Osteocyte (in vitro differentiated cells): ENCODE measurements around the gene LUC7L. TPM values are rescaled to one million over a fixed set of nuclear protein-coding genes. Genes with fewer than 3 reads are reported as not detected.
A peak's percentile ranks its signal among the peaks of the same experiment; 100 is the strongest.

Experiments used
- DNase-seq: peaks from one replicate; pipeline ENCODE4 v3.0.0; 2021; ENCODE audit warnings: mixed read lengths; ENCODE audit not compliant: unreplicated experiment; ENCODE audit errors: extremely low spot score
- H3K27ac Mint-ChIP-seq: one replicate; pipeline ENCODE4 v1.8.0; 2021; ENCODE audit warnings: mild to moderate bottlenecking, mixed read lengths; ENCODE audit not compliant: unreplicated experiment
- H3K27me3 Mint-ChIP-seq: one replicate; pipeline ENCODE4 v1.8.0; 2021; ENCODE audit warnings: mixed read lengths; ENCODE audit not compliant: unreplicated experiment
- H3K36me3 Mint-ChIP-seq: one replicate; pipeline ENCODE4 v1.8.0; 2021; ENCODE audit warnings: mixed read lengths; ENCODE audit not compliant: unreplicated experiment
- H3K4me1 Mint-ChIP-seq: one replicate; pipeline ENCODE4 v1.8.0; 2021; ENCODE audit warnings: mixed read lengths; ENCODE audit not compliant: unreplicated experiment
- H3K4me3 Mint-ChIP-seq: one replicate; pipeline ENCODE4 v1.8.0; 2021; ENCODE audit warnings: mild to moderate bottlenecking, moderate library complexity, mixed read lengths; ENCODE audit not compliant: unreplicated experiment
- H3K9me3 Mint-ChIP-seq: one replicate; pipeline ENCODE4 v1.8.0; 2021; ENCODE audit warnings: mixed read lengths; ENCODE audit not compliant: unreplicated experiment
- total RNA-seq: library from RNA; stranded (reverse); gene quantifications from 2 replicates; pipeline ENCODE4 v1.2.1, GENCODE V29; 2021
- TF ChIP-seq, protein P1 (sequence below): fragments of 200-600 bp; sonication (generic); IDR thresholded peaks from 2 replicates; pipeline ENCODE4 v1.5.0; 2021; ENCODE audit warnings: antibody characterized with exemption, mild to moderate bottlenecking, moderate library complexity

LUC7L gene
- total RNA-seq, 1 donor from 2014 or later, result 104 TPM

DNA sequence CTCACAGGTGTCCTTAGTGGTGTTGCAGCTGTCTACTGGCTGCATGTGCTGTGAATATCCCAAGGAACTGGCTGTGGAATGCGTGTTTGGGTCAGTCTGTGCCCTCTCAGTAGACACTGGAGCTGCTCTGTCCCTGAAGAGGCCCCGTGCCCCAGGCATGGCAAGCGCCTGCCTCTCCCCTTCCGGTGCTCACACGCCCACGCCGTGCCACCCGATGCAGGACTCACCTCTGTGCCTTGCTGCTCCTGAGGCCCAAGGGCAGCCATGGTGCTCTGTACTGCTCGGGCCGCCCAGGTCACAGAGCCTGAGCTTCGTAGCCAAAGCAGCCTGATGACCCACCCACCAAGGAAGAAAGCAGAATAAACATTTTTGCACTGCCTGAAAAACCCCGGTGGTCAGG is 36.5 kb upstream of the LUC7L start:
- Mint-ChIP-seq H3K4me1 (peaks cover 2% of the 10 kb centered on the region), H3K36me3 (peaks cover 9% of the 10 kb centered on the region), H3K27ac (no peak overlapping the region), H3K27me3 (no peaks in the 10 kb centered on the region), H3K4me3 (no peak overlapping the region), H3K9me3 (no peaks in the 10 kb centered on the region)
- no peak for DNase-seq
- TF ChIP-seq, protein P1, sequence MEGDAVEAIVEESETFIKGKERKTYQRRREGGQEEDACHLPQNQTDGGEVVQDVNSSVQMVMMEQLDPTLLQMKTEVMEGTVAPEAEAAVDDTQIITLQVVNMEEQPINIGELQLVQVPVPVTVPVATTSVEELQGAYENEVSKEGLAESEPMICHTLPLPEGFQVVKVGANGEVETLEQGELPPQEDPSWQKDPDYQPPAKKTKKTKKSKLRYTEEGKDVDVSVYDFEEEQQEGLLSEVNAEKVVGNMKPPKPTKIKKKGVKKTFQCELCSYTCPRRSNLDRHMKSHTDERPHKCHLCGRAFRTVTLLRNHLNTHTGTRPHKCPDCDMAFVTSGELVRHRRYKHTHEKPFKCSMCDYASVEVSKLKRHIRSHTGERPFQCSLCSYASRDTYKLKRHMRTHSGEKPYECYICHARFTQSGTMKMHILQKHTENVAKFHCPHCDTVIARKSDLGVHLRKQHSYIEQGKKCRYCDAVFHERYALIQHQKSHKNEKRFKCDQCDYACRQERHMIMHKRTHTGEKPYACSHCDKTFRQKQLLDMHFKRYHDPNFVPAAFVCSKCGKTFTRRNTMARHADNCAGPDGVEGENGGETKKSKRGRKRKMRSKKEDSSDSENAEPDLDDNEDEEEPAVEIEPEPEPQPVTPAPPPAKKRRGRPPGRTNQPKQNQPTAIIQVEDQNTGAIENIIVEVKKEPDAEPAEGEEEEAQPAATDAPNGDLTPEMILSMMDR, result no peak

DNA sequence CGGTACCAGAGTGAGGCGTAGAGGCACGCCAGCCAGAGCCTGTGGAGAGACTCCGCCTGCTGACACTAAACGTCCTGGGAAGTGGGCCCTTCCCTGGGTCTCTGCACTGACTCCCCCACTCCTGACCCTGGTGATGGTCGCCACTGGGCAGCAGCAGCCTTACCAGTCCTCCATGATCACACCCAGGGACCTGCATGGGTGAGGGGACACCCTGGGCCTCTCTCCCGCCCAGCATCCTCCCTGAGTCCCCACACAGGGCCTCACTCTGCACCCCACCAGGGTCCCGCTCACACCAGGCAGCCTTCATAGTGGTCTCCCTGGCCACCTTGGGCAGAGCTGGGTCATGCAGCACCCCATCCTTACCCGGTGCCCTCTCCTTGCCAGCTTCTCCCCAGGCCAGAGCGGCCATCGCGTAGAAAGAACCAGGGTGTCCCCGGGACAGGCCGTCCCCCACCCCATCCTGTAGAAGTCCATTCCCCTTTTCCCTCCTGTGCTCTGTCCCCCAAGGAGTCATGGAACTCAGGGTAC is 35.8 kb upstream of the LUC7L start:
- H3K4me3 Mint-ChIP-seq, result no peak overlapping the region
- no peak for DNase-seq
- H3K36me3 Mint-ChIP-seq, result peaks cover 13% of the 10 kb centered on the region
- TF ChIP-seq, protein P1, result no peak
- H3K27me3 Mint-ChIP-seq, result no peaks in the 10 kb centered on the region
- no peak overlapping the region for H3K27ac Mint-ChIP-seq
- H3K4me1 Mint-ChIP-seq, result peaks cover 2% of the 10 kb centered on the region
- H3K9me3 Mint-ChIP-seq, result no peaks in the 10 kb centered on the region

DNA sequence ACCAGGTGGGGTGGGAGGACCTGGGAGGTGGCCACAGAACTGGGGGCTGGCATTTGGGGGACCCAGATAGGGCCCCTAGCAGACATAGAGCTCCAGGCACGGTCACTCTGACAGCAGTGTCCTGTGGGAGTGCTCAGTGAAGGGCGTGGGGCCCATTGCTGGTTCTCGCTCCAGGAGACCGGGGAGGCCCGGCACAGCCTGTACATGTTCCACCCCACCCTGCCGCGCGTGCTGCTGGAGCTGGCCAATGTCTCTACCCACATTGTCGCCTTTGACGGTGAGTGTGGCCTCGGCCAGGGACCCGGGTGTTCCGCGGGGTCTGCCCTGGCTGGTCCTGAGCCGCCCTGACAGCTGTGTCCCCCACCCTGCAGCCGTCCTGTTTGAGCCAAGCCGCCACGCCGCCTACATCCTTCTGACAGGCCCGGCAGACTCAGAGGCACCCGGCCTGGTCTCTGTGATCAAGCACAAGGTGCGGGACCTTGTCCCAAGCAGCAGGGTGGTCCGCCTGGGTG is 35.2 kb upstream of the LUC7L start:
- TF ChIP-seq, protein P1, result no peak
- H3K9me3 Mint-ChIP-seq, result no peaks in the 10 kb centered on the region
- no peaks in the 10 kb centered on the region for H3K27me3 Mint-ChIP-seq
- peaks cover 14% of the 10 kb centered on the region for H3K36me3 Mint-ChIP-seq
- no peak overlapping the region for H3K27ac Mint-ChIP-seq
- H3K4me3 Mint-ChIP-seq, result no peak overlapping the region
- peak; percentile 85 for DNase-seq
- H3K4me1 Mint-ChIP-seq, result peaks cover 2% of the 10 kb centered on the region

DNA sequence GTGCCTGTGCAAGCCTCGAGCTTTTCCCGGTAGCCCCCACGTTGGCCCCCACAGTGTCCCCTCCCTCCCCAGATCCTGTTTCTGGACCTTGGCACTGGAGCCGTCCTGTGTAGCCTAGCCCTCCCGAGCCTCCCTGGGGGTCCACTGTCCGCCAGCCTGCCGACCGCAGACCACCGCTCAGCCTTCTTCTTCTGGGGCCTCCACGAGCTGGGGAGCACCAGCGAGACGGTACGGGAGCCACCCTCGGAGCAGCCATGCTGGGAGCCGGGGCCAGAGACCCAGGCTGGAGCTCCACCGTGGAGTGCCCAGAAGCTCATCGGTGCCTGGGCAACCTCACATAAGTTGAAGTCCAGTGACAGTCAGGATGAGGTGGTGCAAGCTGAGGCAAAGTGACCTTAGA is 34.7 kb upstream of the LUC7L start:
- H3K4me1 Mint-ChIP-seq, result peaks cover 2% of the 10 kb centered on the region
- TF ChIP-seq, protein P1, result no peak
- no peaks in the 10 kb centered on the region for H3K27me3 Mint-ChIP-seq
- H3K27ac Mint-ChIP-seq, result no peak overlapping the region
- peaks cover 20% of the 10 kb centered on the region for H3K36me3 Mint-ChIP-seq
- H3K4me3 Mint-ChIP-seq, result no peak overlapping the region
- H3K9me3 Mint-ChIP-seq, result no peaks in the 10 kb centered on the region
- DNase-seq, result no peak

DNA sequence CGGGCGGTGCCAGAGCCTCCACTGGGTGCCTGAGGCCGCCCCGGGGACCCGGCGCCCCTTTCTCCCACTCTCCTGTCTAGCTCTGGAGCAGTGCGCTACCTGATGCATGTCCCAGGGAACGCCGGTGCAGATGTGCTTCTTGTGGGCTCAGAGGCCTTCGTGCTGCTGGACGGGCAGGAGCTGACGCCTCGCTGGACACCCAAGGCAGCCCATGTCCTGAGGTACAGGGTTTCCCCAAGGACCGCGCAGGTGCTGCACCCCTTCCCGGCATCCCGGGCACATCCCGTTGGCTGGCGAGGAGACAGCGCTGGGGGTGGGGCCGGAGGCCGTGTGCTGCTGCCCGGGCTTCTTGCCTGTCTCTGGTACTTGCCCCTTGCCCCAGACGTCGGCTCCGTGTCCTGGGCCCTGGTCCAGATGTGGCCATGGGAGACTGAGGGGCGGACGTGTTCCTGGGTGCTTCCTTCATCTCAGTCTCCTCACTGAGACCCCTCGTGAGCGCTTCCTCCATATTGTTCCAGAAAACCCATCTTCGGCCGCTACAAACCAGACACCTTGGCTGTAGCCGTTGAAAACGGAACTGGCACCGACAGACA is 34.0 kb upstream of the LUC7L start:
- Mint-ChIP-seq H3K36me3 (peaks cover 20% of the 10 kb centered on the region), H3K27me3 (no peaks in the 10 kb centered on the region), H3K9me3 (no peaks in the 10 kb centered on the region), H3K4me1 (peaks cover 2% of the 10 kb centered on the region), H3K27ac (no peak overlapping the region), H3K4me3 (no peak overlapping the region)
- no peak for DNase-seq
- TF ChIP-seq, protein P1, result no peak
